ENCODE measurements around the gene OR6C75.

GRCh38 chr12:55336002-55336401 lies 26.8 kb upstream of the OR6C75 start:
- TF ChIP-seq CTCF (IDR thresholded peaks at IDR 0.05) (no peak), POLR2A (IDR thresholded peaks at IDR 0.05) (no peak), POLR2AphosphoS5 (IDR thresholded peaks at IDR 0.05) (no peak)

Measured in suprapubic skin (tissue), 4 donors.